PC-3 (cell line): ENCODE data around the gene IL1RAPL1. TPM values are rescaled to one million over a fixed set of nuclear protein-coding genes. Genes with fewer than 3 reads are reported as not detected.

Experiments
- ATAC-seq: fragments of 200-7000 bp; cut with Tn5 transposase; 2 replicates; pipeline ENCODE4 v1.9.1; 2020; ENCODE audit warnings: mild to moderate bottlenecking, moderate library complexity
- BruUV-seq: library from RNA; stranded (reverse); fragments of 400-500 nt; replicated peaks from 2 replicates; lab custom pipeline; 2021; lab: Mats Ljungman, UMichigan
- CTCF ChIA-PET: fragments of 300-600 bp; sonication (Branson Sonifier 250); formaldehyde crosslinking; loops from one replicate; lab custom pipeline; 2022; ENCODE audit warnings: antibody characterized with exemption; lab: Charles Lee
- POLR2A ChIA-PET: fragments of 300-600 bp; sonication (Branson Sonifier 250); formaldehyde crosslinking; loops from one replicate; lab custom pipeline; 2022; ENCODE audit warnings: antibody characterized with exemption; ENCODE audit not compliant: unreplicated experiment; lab: Charles Lee
- DNase-seq: peaks from one replicate; pipeline ENCODE4 v3.0.0-alpha.2; 2015
- H2AFZ ChIP-seq: fragments of 300-600 bp; sonication (generic); 2 replicates; pipeline ENCODE4 v1.6.0; 2016; ENCODE audit warnings: antibody characterized with exemption, low read length
- H3F3A ChIP-seq: fragments of 300-600 bp; sonication (generic); one replicate; pipeline ENCODE4 v1.6.0; 2017; ENCODE audit warnings: antibody characterized with exemption, low read length, control low read depth, mild to moderate bottlenecking; ENCODE audit not compliant: unreplicated experiment
- H3K27ac ChIP-seq: fragments of 300-600 bp; sonication (generic); 2 replicates; pipeline ENCODE4 v1.5.1; 2016; ENCODE audit warnings: mild to moderate bottlenecking, low read length
- H3K27me3 ChIP-seq: fragments of 300-600 bp; sonication (generic); 2 replicates; pipeline ENCODE4 v1.6.1; 2016; ENCODE audit warnings: low read length, mixed read lengths
- H3K36me3 ChIP-seq: fragments of 300-600 bp; sonication (generic); 2 replicates; pipeline ENCODE4 v1.6.1; 2016; ENCODE audit warnings: low read depth, mixed run types, low read length, mixed read lengths
- H3K4me1 ChIP-seq: fragments of 300-600 bp; sonication (generic); 2 replicates; pipeline ENCODE4 v1.5.1; 2016; ENCODE audit warnings: low read length; ENCODE audit not compliant: insufficient read depth
- H3K4me2 ChIP-seq: fragments of 300-600 bp; sonication (generic); 2 replicates; pipeline ENCODE4 v1.6.0; 2016; ENCODE audit warnings: low read length
- H3K4me3 ChIP-seq: fragments of 300-600 bp; sonication (generic); 2 replicates; pipeline ENCODE4 v1.5.1; 2016; ENCODE audit warnings: mild to moderate bottlenecking, low read length, mixed read lengths
- H3K79me2 ChIP-seq: fragments of 300-600 bp; sonication (generic); 2 replicates; pipeline ENCODE4 v1.6.1; 2017; ENCODE audit warnings: low read length, mixed read lengths
- H3K9ac ChIP-seq: fragments of 300-600 bp; sonication (generic); 2 replicates; pipeline ENCODE4 v1.6.0; 2016; ENCODE audit warnings: mild to moderate bottlenecking, low read length
- H3K9me2 ChIP-seq: fragments of 300-600 bp; sonication (generic); replicated peaks from 2 replicates; pipeline ENCODE4 v1.6.1; 2016; ENCODE audit warnings: mixed run types, low read length, mixed read lengths
- H3K9me3 ChIP-seq: fragments of 300-600 bp; sonication (generic); 2 replicates; pipeline ENCODE4 v1.6.1; 2016; ENCODE audit warnings: low read length, mixed read lengths
- H4K20me1 ChIP-seq: fragments of 300-600 bp; sonication (generic); 2 replicates; pipeline ENCODE4 v1.6.1; 2016; ENCODE audit warnings: low read length, mixed read lengths
- EZH2 ChIP-seq: fragments of 300-600 bp; sonication (generic); IDR thresholded peaks from one replicate; pipeline ENCODE4 v1.6.1; 2017; ENCODE audit warnings: antibody characterized with exemption, mild to moderate bottlenecking, low read length; ENCODE audit not compliant: unreplicated experiment
- EZH2phosphoT487 ChIP-seq: fragments of 300-600 bp; sonication (generic); IDR thresholded peaks from 2 replicates; pipeline ENCODE4 v1.6.1; 2018; ENCODE audit warnings: mild to moderate bottlenecking, antibody characterized with exemption, low read length, borderline replicate concordance
- intact Hi-C: fragments of 100-400 bp; cut with micrococcal nuclease; formaldehyde crosslinking; loops from 2 replicates; pipeline ENCODE4 v1.9.0; 2023
- total RNA-seq: library from RNA; depleted of rRNA; stranded (reverse); fragments of >200 nt; gene quantifications from 2 replicates; pipeline ENCODE4 v1.2.3, GENCODE V29; 2014
- TF ChIP-seq, protein P1 (sequence below): fragments of 300-600 bp; sonication (generic); conservative IDR thresholded peaks from 2 replicates; pipeline ENCODE4 v1.5.1; 2017; ENCODE audit warnings: antibody characterized with exemption, low read depth, mild to moderate bottlenecking, low read length

The IL1RAPL1 gene
- total RNA-seq, 1 experiment from 2014 or later: 0.44 TPM

DNA sequence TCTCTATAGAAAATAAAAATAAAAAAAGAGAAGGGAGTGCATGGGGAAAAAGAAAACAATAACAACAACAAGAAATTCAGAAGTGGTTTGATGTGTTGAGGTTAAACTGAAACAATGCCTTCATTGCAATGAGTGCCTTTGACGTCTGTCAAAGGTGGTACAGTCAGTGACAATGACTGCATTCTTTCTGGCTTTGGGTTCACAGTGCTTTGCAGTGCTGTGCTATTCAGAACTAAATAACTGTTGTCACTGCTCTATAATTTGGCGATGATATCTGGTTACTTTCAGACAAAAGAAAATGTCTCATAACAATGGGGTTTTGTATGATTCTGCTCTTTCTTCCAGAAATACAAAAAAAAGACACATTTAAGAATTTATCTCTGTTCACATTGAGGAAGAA lies 1139.6 kb downstream of the IL1RAPL1 start:
- H3K4me1 ChIP-seq: no peaks in the 10 kb centered on the region
- ATAC-seq (no peak), DNase-seq (no peak)
- no peaks in the 10 kb centered on the region for H4K20me1 ChIP-seq
- H2AFZ ChIP-seq: no peak overlapping the region
- H3K9me2 ChIP-seq: no peaks in the 10 kb centered on the region
- no peak overlapping the region for H3K27ac ChIP-seq
- no peak overlapping the region for H3K4me3 ChIP-seq
- no peak overlapping the region for H3K4me2 ChIP-seq
- H3K36me3 ChIP-seq: no peaks in the 10 kb centered on the region
- POLR2A ChIA-PET: no interaction called here
- no TSS peak for BruUV-seq
- TF ChIP-seq, protein P1, sequence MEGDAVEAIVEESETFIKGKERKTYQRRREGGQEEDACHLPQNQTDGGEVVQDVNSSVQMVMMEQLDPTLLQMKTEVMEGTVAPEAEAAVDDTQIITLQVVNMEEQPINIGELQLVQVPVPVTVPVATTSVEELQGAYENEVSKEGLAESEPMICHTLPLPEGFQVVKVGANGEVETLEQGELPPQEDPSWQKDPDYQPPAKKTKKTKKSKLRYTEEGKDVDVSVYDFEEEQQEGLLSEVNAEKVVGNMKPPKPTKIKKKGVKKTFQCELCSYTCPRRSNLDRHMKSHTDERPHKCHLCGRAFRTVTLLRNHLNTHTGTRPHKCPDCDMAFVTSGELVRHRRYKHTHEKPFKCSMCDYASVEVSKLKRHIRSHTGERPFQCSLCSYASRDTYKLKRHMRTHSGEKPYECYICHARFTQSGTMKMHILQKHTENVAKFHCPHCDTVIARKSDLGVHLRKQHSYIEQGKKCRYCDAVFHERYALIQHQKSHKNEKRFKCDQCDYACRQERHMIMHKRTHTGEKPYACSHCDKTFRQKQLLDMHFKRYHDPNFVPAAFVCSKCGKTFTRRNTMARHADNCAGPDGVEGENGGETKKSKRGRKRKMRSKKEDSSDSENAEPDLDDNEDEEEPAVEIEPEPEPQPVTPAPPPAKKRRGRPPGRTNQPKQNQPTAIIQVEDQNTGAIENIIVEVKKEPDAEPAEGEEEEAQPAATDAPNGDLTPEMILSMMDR: no peak
- TF ChIP-seq EZH2: no peak
- no peak for TF ChIP-seq EZH2phosphoT487
- H3K9ac ChIP-seq: no peak overlapping the region
- no peaks in the 10 kb centered on the region for H3F3A ChIP-seq
- intact Hi-C loops: no loop called here
- no peaks in the 10 kb centered on the region for H3K79me2 ChIP-seq
- no peaks in the 10 kb centered on the region for H3K9me3 ChIP-seq
- no peaks in the 10 kb centered on the region for H3K27me3 ChIP-seq
- CTCF ChIA-PET: no interaction called here

DNA sequence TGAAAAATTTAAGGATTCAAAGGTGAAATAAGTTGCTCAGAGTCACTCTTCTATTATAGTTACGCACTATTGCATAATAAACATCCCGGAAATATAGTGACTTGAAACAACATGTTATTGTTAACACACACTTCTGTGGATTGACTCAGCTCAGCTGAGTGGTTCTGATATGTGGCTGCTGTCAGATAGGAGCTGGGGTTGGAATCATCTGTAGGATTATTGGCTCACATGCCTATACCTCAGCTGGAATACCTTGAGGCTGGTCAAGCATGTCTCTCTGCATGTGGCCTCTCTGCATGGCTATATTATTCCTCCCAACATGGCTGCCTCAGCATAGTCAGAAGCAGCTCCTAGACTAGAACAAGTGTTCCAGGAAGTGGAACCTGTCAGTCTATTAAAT lies 1141.4 kb downstream of the IL1RAPL1 start:
- intact Hi-C loops: no loop called here
- H3K36me3 ChIP-seq: no peaks in the 10 kb centered on the region
- BruUV-seq: no TSS peak
- no peak overlapping the region for H3K9ac ChIP-seq
- DNase-seq (no peak), ATAC-seq (no peak)
- no peaks in the 10 kb centered on the region for H3K9me3 ChIP-seq
- no peaks in the 10 kb centered on the region for H3K27me3 ChIP-seq
- H3K4me3 ChIP-seq: no peak overlapping the region
- no peak overlapping the region for H3K27ac ChIP-seq
- no peak overlapping the region for H2AFZ ChIP-seq
- TF ChIP-seq, protein P1: no peak
- TF ChIP-seq EZH2 (no peak), EZH2phosphoT487 (no peak)
- no peaks in the 10 kb centered on the region for H3K79me2 ChIP-seq
- no peaks in the 10 kb centered on the region for H3K4me1 ChIP-seq
- H4K20me1 ChIP-seq: no peaks in the 10 kb centered on the region
- H3K9me2 ChIP-seq: no peaks in the 10 kb centered on the region
- no peaks in the 10 kb centered on the region for H3F3A ChIP-seq
- CTCF ChIA-PET: no interaction called here
- no peak overlapping the region for H3K4me2 ChIP-seq
- POLR2A ChIA-PET: no interaction called here

DNA sequence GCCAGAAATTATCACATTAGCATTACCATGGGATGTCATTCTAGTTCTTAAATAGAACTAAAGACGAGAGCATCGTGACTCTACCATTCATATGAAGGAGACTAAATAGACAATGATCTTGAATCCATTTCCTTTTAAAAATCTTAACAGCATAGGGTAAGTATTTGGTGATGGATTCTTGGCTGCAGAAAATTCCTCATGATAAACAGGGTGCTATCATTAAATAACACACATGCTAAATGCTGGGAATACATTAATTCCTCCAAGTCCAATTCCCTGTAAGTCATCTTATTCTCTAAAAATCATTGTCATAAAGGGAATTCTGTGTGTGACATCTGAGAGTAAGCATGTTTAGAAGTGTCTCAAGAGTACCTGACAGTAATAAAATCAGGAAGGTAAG lies 1157.7 kb downstream of the IL1RAPL1 start:
- H3K4me3 ChIP-seq: no peak overlapping the region
- POLR2A ChIA-PET: no interaction called here
- no peaks in the 10 kb centered on the region for H3K27me3 ChIP-seq
- no peak overlapping the region for H3K4me2 ChIP-seq
- intact Hi-C loops: no loop called here
- H3K9me2 ChIP-seq: no peaks in the 10 kb centered on the region
- no peak overlapping the region for H3K9ac ChIP-seq
- no peaks in the 10 kb centered on the region for H3K79me2 ChIP-seq
- no peaks in the 10 kb centered on the region for H3K4me1 ChIP-seq
- H2AFZ ChIP-seq: no peak overlapping the region
- TF ChIP-seq EZH2: no peak
- no peak for TF ChIP-seq EZH2phosphoT487
- TF ChIP-seq, protein P1: no peak
- DNase-seq (no peak), ATAC-seq (no peak)
- no TSS peak for BruUV-seq
- no peaks in the 10 kb centered on the region for H3K36me3 ChIP-seq
- CTCF ChIA-PET: no interaction called here
- H3F3A ChIP-seq: no peaks in the 10 kb centered on the region
- H3K27ac ChIP-seq: no peak overlapping the region
- H3K9me3 ChIP-seq: no peaks in the 10 kb centered on the region
- H4K20me1 ChIP-seq: no peaks in the 10 kb centered on the region
